EL (cell line): ENCODE measurements around the gene NIPSNAP2.

ENCODE experiments used
- DNase-seq: peaks from one replicate; pipeline ENCODE4 v3.0.0-alpha.2; 2016

NIPSNAP2 gene

GRCh38 chr7:56048763-56049162, 84.4 kb downstream of the NIPSNAP2 start:
- peak; percentile 7 for DNase-seq
